Activated CD4-positive, alpha-beta T cell treated with anti-CD3 and anti-CD28 coated beads, Interleukin-2, amount 10 ng/mL, durations not matched to agents 24 days and 14 days (primary cell): ENCODE results near the gene ITGB4. TPM values are rescaled to one million over a fixed set of nuclear protein-coding genes. Genes with fewer than 3 reads are reported as not detected.
"Not testable (repeated sequence)": the region's sequence is repeated elsewhere in the genome, so short reads cannot be mapped to it uniquely, and the experiment has no call there.

Experiments
- DNase-seq: peaks from one replicate; pipeline ENCODE4 v3.0.0; 2022
- H3K27ac Mint-ChIP-seq: one replicate; pipeline ENCODE4 v1.8.0; 2022; ENCODE audit warnings: mild to moderate bottlenecking, mixed read lengths
- H3K27me3 Mint-ChIP-seq: one replicate; pipeline ENCODE4 v1.8.0; 2022; ENCODE audit warnings: mixed read lengths
- H3K36me3 Mint-ChIP-seq: one replicate; pipeline ENCODE4 v1.8.0; 2022; ENCODE audit warnings: low read depth, mild to moderate bottlenecking, mixed read lengths
- H3K4me1 Mint-ChIP-seq: one replicate; pipeline ENCODE4 v1.8.0; 2021; ENCODE audit warnings: mixed read lengths
- H3K4me3 Mint-ChIP-seq: one replicate; pipeline ENCODE4 v1.8.0; 2022; ENCODE audit warnings: mild to moderate bottlenecking, moderate library complexity, mixed read lengths
- H3K9me3 Mint-ChIP-seq: one replicate; pipeline ENCODE4 v1.8.0; 2021; ENCODE audit warnings: mixed read lengths
- intact Hi-C: fragments of 100-400 bp; cut with micrococcal nuclease; formaldehyde crosslinking; loops from one replicate; pipeline ENCODE4 v1.15.1; 2023
- total RNA-seq: library from RNA; stranded (reverse); gene quantifications from 2 replicates; pipeline ENCODE4 v1.2.3, GENCODE V29; 2022

The ITGB4 gene
- total RNA-seq, 1 donor from 2014 or later, result 1.8 TPM

DNA sequence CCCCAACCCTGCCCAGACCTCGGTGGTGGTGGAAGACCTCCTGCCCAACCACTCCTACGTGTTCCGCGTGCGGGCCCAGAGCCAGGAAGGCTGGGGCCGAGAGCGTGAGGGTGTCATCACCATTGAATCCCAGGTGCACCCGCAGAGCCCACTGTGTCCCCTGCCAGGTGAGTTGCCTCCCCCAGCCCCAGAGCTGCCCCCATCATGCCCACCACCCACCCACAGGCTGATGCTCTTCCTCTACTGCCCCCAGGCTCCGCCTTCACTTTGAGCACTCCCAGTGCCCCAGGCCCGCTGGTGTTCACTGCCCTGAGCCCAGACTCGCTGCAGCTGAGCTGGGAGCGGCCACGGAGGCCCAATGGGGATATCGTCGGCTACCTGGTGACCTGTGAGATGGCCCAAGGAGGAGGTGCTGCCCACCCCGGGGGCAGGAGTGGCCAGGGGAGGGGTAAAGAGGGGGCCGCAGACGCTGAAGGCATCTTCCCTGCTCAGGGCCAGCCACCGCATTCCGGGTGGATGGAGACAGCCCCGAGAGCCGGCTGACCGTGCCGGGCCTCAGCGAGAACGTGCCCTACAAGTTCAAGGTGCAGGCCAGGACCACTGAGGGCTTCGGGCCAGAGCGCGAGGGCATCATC lies 35.3 kb downstream of the ITGB4 start:
- DNase-seq, result no peak
- no peak overlapping the region for H3K4me3 Mint-ChIP-seq
- H3K36me3 Mint-ChIP-seq, result peaks cover 3% of the 10 kb centered on the region
- intact Hi-C loops, result no loop called here
- H3K4me1 Mint-ChIP-seq, result peaks cover 11% of the 10 kb centered on the region
- H3K27ac Mint-ChIP-seq, result no peak overlapping the region
- no peaks in the 10 kb centered on the region for H3K9me3 Mint-ChIP-seq
- no peaks in the 10 kb centered on the region for H3K27me3 Mint-ChIP-seq

GRCh38 chr17:75757086-75757681 lies 35.9 kb downstream of the ITGB4 start:
- no peak for DNase-seq
- H3K4me3 Mint-ChIP-seq, result no peak overlapping the region
- intact Hi-C loops, result no loop called here
- no peaks in the 10 kb centered on the region for H3K9me3 Mint-ChIP-seq
- peaks cover 11% of the 10 kb centered on the region for H3K4me1 Mint-ChIP-seq
- H3K27ac Mint-ChIP-seq, result no peak overlapping the region
- no peaks in the 10 kb centered on the region for H3K27me3 Mint-ChIP-seq
- H3K36me3 Mint-ChIP-seq, result peaks cover 3% of the 10 kb centered on the region

- Mint-ChIP-seq H3K36me3 (peaks cover 5% of the 10 kb centered on the region), H3K4me3 (no peak overlapping the region), H3K27me3 (no peaks in the 10 kb centered on the region), H3K4me1 (peaks cover 9% of the 10 kb centered on the region), H3K27ac (no peak overlapping the region), H3K9me3 (no peaks in the 10 kb centered on the region)
- DNase-seq, result no peak
- intact Hi-C loops, result no loop called here
Measured at GRCh38 chr17:75758131-75758905, 37.1 kb downstream of the ITGB4 start.

DNA sequence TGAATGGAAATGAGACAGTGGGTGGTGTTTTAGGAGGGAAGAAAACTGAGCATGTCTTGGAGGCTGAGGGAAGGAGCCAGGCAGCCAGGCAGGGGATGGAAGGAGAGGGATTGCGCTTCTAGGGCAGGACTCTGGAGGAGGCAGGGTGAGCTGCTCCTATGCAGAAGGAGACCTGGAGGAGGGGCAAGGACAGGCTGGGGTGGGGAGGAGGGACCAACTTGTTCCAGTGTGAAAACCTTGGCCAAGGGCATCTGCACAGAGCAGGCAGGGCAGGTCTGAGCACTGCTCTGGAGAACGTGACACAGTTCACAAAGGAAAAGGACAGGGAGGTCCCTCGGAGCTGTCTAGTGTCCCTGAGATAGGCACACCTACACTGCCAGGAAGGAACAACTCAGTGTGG lies 38.2 kb downstream of the ITGB4 start:
- Mint-ChIP-seq H3K27me3 (no peaks in the 10 kb centered on the region), H3K36me3 (peaks cover 5% of the 10 kb centered on the region), H3K4me3 (no peak overlapping the region), H3K9me3 (no peaks in the 10 kb centered on the region), H3K27ac (no peak overlapping the region), H3K4me1 (peaks cover 17% of the 10 kb centered on the region)
- no peak for DNase-seq
- intact Hi-C loops, result no loop called here

DNA sequence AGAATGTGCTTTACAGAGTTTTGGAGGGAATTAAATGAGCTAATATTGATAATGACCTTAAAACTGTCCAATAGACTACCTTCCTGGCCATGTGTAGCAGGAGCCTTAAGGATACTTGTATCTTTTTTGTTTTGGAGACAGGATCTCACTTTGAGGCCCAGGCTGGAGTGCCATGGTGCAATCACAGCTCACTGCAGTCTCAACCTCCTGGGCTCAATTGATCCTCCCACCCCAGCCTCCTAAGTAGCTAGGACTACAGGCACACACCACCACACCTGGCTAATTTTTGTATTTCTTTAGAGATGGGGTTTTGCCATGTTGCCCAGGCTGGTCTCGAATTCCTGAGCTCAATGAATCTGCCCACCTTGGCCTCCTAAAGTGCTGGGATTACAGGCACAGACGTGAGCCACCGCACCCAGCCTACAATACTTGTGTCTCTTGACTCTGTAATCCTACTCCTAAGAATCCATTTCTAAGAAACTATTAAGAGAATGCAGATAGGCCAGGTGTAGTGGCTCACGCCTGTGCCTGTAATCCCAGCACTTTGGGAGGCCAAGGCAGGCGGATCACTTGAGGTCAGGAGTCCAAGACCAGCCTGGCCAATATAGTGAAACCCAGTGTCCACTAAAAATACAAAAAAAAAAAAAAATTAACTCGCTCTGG lies 38.9 kb downstream of the ITGB4 start:
- H3K36me3 Mint-ChIP-seq, intact Hi-C loops, H3K27me3 Mint-ChIP-seq, H3K27ac Mint-ChIP-seq, H3K9me3 Mint-ChIP-seq, H3K4me3 Mint-ChIP-seq, DNase-seq: not testable (repeated sequence)
- peaks cover 12% of the 10 kb centered on the region for H3K4me1 Mint-ChIP-seq

DNA sequence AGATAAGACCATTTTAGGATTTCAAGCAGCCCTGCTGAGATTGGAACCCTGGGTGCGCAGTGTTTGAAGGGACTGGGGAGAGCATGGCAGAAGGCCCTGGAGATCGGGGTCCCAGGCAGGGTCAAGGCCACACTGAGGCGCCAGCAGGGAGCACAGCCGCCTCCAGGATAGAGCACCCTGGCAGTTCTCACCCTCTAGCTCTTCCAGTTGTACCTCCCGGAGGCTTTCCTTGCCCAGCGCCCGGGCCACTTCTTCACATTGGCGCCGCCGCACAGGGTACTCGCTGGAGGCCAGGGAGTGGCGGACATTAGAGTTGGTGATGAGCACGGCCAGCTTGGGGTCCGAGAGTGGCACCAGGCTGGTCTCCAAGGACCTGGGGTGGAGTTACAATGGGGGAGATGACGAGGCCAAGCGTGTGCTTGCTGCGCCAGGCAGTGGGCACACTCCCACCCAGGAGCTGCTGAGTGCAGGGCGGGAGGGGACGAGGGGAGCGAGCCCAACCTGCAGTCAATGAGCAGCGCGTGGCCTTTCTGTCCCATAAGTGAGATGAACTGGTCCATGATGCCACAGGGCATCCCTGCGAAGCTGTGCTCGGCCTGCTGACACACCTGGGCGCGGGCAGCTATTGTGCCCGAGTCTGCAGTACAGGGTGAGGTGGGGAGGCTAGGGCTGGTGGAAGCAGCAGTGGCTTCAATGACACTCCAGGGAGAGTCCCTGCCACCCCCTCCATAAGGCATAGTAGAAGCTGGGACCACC lies 41.4 kb downstream of the ITGB4 start:
- H3K27me3 Mint-ChIP-seq, result no peaks in the 10 kb centered on the region
- H3K36me3 Mint-ChIP-seq, result peaks cover 4% of the 10 kb centered on the region
- H3K27ac Mint-ChIP-seq, result peak overlapping the region; percentile 62
- no peaks in the 10 kb centered on the region for H3K9me3 Mint-ChIP-seq
- peak overlapping the region; percentile 43 for H3K4me3 Mint-ChIP-seq
- intact Hi-C loops, result no loop called here
- peaks cover 14% of the 10 kb centered on the region for H3K4me1 Mint-ChIP-seq
- DNase-seq, result no peak

- Mint-ChIP-seq H3K4me1 (peaks cover 14% of the 10 kb centered on the region), H3K9me3 (no peaks in the 10 kb centered on the region), H3K4me3 (peak overlapping the region; percentile 43), H3K27ac (peak overlapping the region; percentile 62), H3K27me3 (no peaks in the 10 kb centered on the region), H3K36me3 (peaks cover 2% of the 10 kb centered on the region)
- DNase-seq, result no peak
- intact Hi-C loops, result no loop called here
Measured at GRCh38 chr17:75763269-75763607, 42.0 kb downstream of the ITGB4 start.

GRCh38 chr17:75763613-75764416 lies 42.6 kb downstream of the ITGB4 start:
- Mint-ChIP-seq H3K36me3 (peaks cover 2% of the 10 kb centered on the region), H3K4me3 (peak overlapping the region; percentile 88), H3K9me3 (no peaks in the 10 kb centered on the region), H3K27ac (peak overlapping the region; percentile 25), H3K4me1 (peaks cover 14% of the 10 kb centered on the region), H3K27me3 (no peaks in the 10 kb centered on the region)
- intact Hi-C loops, result loop anchor here (2.0 kb wide), 1 partner anchor 15 kb away; a partner anchor contains a TSS
- DNase-seq, result no peak

GRCh38 chr17:75764417-75764710 lies 43.1 kb downstream of the ITGB4 start:
- no peak for DNase-seq
- H3K27me3 Mint-ChIP-seq, result no peaks in the 10 kb centered on the region
- no peaks in the 10 kb centered on the region for H3K9me3 Mint-ChIP-seq
- H3K27ac Mint-ChIP-seq, result peak overlapping the region; percentile 84
- H3K4me3 Mint-ChIP-seq, result peak overlapping the region; percentile 88
- H3K4me1 Mint-ChIP-seq, result peaks cover 14% of the 10 kb centered on the region
- intact Hi-C loops, result loop anchor here (2.0 kb wide), 1 partner anchor 14 kb away; a partner anchor contains a TSS
- peaks cover 2% of the 10 kb centered on the region for H3K36me3 Mint-ChIP-seq

DNA sequence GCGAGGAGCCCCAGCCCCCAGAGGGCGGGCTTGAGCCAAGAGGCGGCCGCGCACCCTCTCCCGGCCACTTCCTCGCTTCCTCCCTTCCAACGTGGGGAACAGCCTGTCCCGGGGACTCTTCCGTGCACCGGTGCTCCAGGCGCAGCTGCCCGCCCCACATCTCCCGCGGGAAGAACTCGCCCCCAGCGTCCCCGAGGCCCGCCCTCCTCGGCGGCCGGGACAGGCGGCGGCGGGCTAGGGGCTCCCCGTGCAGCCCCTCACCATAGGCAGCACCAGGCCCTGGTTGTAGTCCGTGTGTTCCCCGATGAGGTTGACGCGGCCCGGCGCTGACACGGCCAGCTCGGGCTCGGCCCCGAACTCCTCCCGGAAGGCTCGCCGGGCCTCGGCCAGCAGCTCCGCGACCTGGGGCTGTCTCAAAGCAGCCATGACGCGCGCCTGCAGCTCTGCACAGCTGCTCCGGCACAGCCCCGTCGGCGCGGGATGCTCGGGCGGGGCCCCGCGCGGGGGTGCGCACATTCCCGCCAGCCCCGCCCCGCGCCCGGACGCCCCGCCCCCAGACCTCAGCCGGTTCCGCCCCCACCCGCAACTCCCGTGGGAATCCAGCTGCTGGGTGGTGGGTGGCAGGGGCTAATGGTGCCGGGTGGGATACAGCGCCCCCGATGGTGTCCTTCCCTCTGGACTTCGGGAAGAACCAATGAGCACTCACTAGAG lies 43.6 kb downstream of the ITGB4 start, which contains the start of gene GALK1:
TSS of gene GALK1 (minus strand) at position 482 of the 711 bp plus-strand sequence. CDS start at position 426, 56 bp downstream.
- Mint-ChIP-seq H3K27me3 (no peaks in the 10 kb centered on the region), H3K4me1 (peaks cover 14% of the 10 kb centered on the region), H3K9me3 (no peaks in the 10 kb centered on the region), H3K36me3 (peaks cover 2% of the 10 kb centered on the region), H3K27ac (peak within 1 kb of the TSS; percentile 84), H3K4me3 (peak within 1 kb of the TSS; percentile 88)
- intact Hi-C loops, result loop anchor here (2.0 kb wide), 1 partner anchor 14 kb away; a partner anchor contains a TSS
- DNase-seq, result peak; percentile 93

DNA sequence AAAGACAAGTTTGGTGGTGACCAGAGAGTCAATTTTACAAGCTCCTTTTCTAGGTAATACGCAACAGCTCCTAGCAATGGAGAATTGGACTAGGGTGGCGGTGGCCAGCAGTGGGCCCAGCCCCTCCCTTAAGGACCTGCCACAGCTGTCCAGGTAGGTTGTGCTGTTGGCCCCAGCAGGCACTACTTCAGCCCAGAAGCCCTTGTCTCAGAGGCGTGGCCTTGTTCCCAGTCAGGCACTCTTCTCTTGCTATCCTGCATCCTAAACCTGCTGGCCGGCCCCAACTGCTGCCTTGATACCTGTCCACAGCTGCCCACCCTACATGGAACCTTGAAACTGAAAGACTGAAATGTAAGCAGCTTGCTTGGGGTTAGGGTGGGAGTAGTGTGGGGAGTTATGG lies 44.7 kb downstream of the ITGB4 start:
- Mint-ChIP-seq H3K4me3 (peak overlapping the region; percentile 57), H3K36me3 (peaks cover 2% of the 10 kb centered on the region), H3K27me3 (no peaks in the 10 kb centered on the region), H3K4me1 (peaks cover 14% of the 10 kb centered on the region), H3K9me3 (no peaks in the 10 kb centered on the region), H3K27ac (peak overlapping the region; percentile 24)
- intact Hi-C loops, result loop anchor here (2.0 kb wide), 1 partner anchor 13 kb away; a partner anchor contains a TSS
- no peak for DNase-seq

GRCh38 chr17:75767881-75768280 lies 46.6 kb downstream of the ITGB4 start:
- H3K4me1 Mint-ChIP-seq, result peaks cover 11% of the 10 kb centered on the region
- no peak overlapping the region for H3K27ac Mint-ChIP-seq
- H3K9me3 Mint-ChIP-seq, result no peaks in the 10 kb centered on the region
- no peaks in the 10 kb centered on the region for H3K36me3 Mint-ChIP-seq
- H3K27me3 Mint-ChIP-seq, result no peaks in the 10 kb centered on the region
- no peak overlapping the region for H3K4me3 Mint-ChIP-seq
- intact Hi-C loops, result no loop called here
- no peak for DNase-seq
